Right atrium auricular region (tissue), 2 donors: Measurements from ENCODE around the gene AGAP1. TPM values are rescaled to one million over a fixed set of nuclear protein-coding genes. Genes with fewer than 3 reads are reported as not detected.

Experiments
- DNase-seq: peaks from one replicate; pipeline ENCODE4 v3.0.0-alpha.2; 2019; ENCODE audit warnings: low spot score
- H3K27ac ChIP-seq, 2 donors: fragments of 200-600 bp; sonication (generic); 1 replicate in 1 of 2; 2 replicates in 1 of 2; pipeline ENCODE4 v1.5.1; 2016 to 2019
- H3K27me3 ChIP-seq, 2 donors: fragments of 200-600 bp; sonication (generic); one replicate each; pipeline versions ENCODE4 v1.5.1 to v1.6.0; 2017 to 2019
- H3K36me3 ChIP-seq: fragments of 200-600 bp; sonication (generic); one replicate; pipeline ENCODE4 v1.5.1; 2016
- H3K4me1 ChIP-seq, 2 donors: fragments of 200-600 bp; sonication (generic); one replicate each; pipeline versions ENCODE4 v1.5.1 to v1.6.0; 2017 to 2019
- H3K4me3 ChIP-seq, 2 donors: fragments of 200-600 bp; sonication (generic); 1 replicate in 1 of 2; 2 replicates in 1 of 2; pipeline ENCODE4 v1.5.1; 2017 to 2019; ENCODE audit warnings: mild to moderate bottlenecking in 1 of 2, moderate library complexity in 1 of 2
- H3K9me3 ChIP-seq, 2 donors: fragments of 200-600 bp; sonication (generic); one replicate each; pipeline ENCODE4 v1.5.1; 2019
- total RNA-seq, 2 donors: library from RNA; depleted of rRNA; stranded (reverse); fragments of >200 nt; gene quantifications; one replicate each; pipeline ENCODE4 v1.1.0, GENCODE V29; 2016
- TF ChIP-seq, protein P1 (sequence below), 2 donors: fragments of 200-600 bp; sonication (generic); IDR thresholded peaks; one replicate each; pipeline ENCODE4 v1.5.1; 2019; ENCODE audit warnings: antibody characterized with exemption in 2 of 2

AGAP1 gene
- total RNA-seq, 2 donors from 2014 or later: 11.6 to 17.2 TPM

DNA sequence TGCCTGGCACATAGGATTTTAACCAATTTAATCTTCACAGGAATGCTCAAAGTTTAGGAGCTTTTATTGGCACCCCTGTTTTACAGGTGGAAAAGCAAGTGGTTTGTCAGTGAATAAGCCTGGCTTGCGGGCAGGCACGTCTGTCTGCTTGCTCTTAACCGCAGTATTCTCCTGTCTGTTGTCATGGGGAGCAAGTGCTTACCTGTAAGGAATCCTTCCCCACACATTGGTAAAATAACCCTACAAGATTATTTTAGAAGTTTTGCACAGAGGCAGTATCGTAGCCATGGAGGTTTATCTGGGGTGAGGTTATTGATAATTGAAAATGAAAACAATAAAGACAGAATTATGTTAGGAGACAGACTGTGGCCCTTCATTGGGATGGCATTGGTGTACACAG lies 174.9 kb downstream of the AGAP1 start:
- H3K36me3 ChIP-seq: no peaks in the 10 kb centered on the region
- no peak overlapping the region for H3K4me3 ChIP-seq
- TF ChIP-seq, protein P1, sequence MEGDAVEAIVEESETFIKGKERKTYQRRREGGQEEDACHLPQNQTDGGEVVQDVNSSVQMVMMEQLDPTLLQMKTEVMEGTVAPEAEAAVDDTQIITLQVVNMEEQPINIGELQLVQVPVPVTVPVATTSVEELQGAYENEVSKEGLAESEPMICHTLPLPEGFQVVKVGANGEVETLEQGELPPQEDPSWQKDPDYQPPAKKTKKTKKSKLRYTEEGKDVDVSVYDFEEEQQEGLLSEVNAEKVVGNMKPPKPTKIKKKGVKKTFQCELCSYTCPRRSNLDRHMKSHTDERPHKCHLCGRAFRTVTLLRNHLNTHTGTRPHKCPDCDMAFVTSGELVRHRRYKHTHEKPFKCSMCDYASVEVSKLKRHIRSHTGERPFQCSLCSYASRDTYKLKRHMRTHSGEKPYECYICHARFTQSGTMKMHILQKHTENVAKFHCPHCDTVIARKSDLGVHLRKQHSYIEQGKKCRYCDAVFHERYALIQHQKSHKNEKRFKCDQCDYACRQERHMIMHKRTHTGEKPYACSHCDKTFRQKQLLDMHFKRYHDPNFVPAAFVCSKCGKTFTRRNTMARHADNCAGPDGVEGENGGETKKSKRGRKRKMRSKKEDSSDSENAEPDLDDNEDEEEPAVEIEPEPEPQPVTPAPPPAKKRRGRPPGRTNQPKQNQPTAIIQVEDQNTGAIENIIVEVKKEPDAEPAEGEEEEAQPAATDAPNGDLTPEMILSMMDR (IDR thresholded peaks at IDR 0.05): no peak
- no peak for DNase-seq
- H3K27me3 ChIP-seq: no peaks in the 10 kb centered on the region
- H3K9me3 ChIP-seq: no peaks in the 10 kb centered on the region
- peaks cover 0 to 36% of the 10 kb centered on the region in 2 donors for H3K4me1 ChIP-seq
- H3K27ac ChIP-seq: no peak overlapping the region

DNA sequence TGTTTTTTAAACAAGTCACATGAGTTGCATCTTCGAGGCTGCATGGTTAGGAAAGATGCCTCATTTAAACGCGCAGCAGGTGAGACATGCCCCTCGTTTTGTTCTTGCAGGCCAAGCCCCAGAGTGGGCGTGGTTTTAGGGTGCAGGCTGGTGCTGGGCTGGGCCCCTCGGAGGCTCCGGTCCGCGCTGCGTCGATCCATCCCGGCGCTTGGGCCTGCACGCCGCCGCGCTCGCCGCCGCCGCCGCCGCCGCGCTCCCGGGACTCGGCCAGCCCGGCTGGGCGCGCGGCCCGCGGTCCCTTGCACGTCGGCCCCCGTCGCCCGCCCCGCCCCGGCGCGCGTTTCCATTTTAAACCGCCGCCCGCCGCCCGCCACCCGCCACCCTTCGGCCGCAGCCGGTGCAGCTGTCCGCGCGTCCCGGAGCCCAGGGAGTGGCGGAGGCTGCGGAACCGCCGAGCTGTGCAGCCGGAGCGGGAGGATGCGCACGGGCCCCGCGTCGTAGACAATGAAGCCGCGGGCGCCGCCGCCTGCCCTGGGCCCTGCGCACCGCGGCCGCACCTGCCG lies 175.5 kb downstream of the AGAP1 start:
- no peak for DNase-seq
- Histone ChIP-seq H3K27ac (peak overlapping the region in 1 of 2 donors; percentile 35), H3K9me3 (no peaks in the 10 kb centered on the region), H3K4me1 (peaks cover 0 to 36% of the 10 kb centered on the region in 2 donors), H3K4me3 (peak overlapping the region; percentile 46 to 60), H3K36me3 (no peaks in the 10 kb centered on the region), H3K27me3 (no peaks in the 10 kb centered on the region)
- TF ChIP-seq, protein P1 (IDR thresholded peaks at IDR 0.05): no peak

DNA sequence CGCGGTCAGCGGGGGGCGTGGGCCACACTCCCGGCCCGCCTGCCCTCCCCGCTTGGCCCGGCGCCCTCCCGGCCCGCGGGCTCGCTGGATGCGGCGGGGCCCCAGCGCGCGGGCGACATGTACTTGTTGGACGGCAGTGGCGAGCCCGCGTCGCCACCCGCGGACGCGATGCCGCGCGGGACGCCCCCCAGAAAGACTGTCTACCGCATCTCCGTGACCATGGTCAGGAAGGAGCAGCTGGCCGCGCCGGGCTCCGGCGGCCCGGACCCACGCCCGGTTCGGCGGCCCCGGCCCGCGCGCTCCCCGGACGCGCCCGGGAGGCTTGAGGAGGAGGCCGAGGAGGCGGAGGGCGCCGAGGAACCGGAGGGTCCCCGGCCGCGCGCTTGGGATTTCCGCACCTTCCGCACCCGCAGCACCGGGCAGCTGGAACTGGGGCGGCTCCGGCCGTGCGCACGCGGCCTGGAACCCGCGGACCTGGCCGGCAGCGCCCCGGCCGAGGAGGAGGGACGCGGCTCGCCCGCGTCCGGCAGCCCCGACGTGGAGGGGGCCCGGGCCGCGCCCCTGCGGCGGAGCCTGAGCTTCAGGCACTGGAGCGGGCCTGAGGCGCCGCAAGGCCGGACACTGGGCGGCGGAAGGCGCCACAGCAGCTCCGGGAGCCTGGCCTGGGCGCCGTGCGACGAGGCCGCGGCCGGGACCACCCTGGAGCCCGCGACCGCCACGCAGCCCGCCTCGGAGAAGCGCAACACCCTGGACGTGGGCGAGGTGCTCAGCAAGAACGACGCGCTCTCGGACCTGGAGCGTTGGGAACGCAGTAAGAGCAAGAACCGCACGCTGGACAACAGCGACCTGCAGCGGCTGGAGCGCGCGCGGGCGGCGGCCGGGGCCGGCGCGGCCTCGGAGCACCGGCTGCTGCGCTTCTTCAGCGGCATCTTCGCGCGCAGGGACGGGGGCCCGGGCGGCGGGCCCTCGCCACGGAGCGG lies 176.4 kb downstream of the AGAP1 start:
- H3K4me1 ChIP-seq: peaks cover 0 to 36% of the 10 kb centered on the region in 2 donors
- H3K36me3 ChIP-seq: no peaks in the 10 kb centered on the region
- H3K27me3 ChIP-seq: no peaks in the 10 kb centered on the region
- H3K4me3 ChIP-seq: peak overlapping the region; percentile 42 to 60
- no peaks in the 10 kb centered on the region for H3K9me3 ChIP-seq
- DNase-seq: no peak
- peak overlapping the region; percentile 12 to 57 for H3K27ac ChIP-seq
- TF ChIP-seq, protein P1 (IDR thresholded peaks at IDR 0.05): peak; percentile 62 to 72

DNA sequence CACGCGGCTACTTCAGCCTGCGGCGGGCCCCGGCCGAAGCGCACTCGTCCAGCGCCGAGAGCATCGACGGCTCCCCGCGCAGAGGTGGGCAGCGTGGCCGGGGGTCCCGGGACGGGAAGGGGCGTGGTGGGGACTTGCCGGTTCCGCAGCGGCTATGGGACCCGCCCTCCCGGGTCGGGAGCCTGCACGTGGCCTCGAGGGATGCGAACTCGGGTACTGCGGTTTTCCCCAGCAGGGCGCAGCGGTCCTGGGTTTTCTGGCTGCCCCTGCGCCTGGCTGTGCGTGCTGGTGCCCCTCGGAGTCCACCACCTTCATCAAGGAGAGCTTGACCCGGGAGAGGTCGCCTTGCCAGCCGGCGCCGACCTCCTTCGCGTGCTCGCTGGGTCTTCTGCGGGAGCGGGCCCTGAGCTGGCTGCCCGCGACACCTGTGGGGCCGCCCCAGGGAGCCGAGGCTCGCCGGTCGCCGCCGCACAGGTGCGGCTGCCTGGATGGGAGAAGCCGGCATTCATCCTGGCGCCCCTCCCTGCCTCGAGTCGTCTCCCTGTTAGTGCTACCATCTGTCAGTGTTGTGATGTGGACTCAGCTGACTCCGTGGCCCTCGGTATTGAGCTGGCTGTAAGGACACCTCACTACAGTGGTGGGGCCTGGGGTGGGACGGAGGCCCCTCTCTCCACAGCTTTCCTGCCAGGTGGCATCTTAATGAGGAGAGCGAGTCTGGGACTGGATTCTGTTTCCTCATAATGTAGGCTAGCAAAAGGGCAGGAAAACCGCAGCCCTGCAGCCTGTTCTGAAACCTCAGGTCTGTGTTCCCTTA lies 177.3 kb downstream of the AGAP1 start:
- H3K9me3 ChIP-seq: no peaks in the 10 kb centered on the region
- no peaks in the 10 kb centered on the region for H3K36me3 ChIP-seq
- TF ChIP-seq, protein P1 (IDR thresholded peaks at IDR 0.05): no peak
- H3K27me3 ChIP-seq: no peaks in the 10 kb centered on the region
- peaks cover 0 to 28% of the 10 kb centered on the region in 2 donors for H3K4me1 ChIP-seq
- no peak for DNase-seq
- H3K27ac ChIP-seq: peak overlapping the region; percentile 13 to 57
- H3K4me3 ChIP-seq: peak overlapping the region; percentile 42 to 60

DNA sequence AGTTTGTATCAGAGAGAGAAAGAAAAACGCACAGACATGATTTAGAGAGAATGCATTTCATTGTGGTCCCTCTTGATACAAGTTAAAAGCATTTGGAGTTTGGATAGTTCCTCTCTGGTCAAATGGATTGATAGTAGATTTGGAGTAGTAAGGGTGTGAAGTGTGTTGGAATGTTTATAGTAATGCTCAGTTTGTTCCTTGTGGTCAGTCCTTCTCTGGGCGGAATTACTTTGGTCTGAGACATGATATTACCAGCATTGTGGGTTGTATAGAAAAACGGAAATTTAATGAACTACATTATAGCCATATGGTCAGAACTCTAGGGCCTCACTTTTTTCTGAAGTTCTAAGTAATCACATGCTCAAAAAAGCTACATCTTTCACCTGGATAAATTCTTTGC lies 178.9 kb downstream of the AGAP1 start:
- Histone ChIP-seq H3K27ac (no peak overlapping the region), H3K9me3 (no peaks in the 10 kb centered on the region), H3K27me3 (no peaks in the 10 kb centered on the region), H3K4me3 (no peak overlapping the region), H3K36me3 (no peaks in the 10 kb centered on the region), H3K4me1 (peaks cover 0 to 31% of the 10 kb centered on the region in 2 donors)
- TF ChIP-seq, protein P1 (IDR thresholded peaks at IDR 0.05): no peak
- DNase-seq: no peak
